ENCODE measurements around the gene LPAR3.
"Not testable (repeated sequence)": the region's sequence is repeated elsewhere in the genome, so short reads cannot be mapped to it uniquely, and the experiment has no call there.

LPAR3 gene

DNA sequence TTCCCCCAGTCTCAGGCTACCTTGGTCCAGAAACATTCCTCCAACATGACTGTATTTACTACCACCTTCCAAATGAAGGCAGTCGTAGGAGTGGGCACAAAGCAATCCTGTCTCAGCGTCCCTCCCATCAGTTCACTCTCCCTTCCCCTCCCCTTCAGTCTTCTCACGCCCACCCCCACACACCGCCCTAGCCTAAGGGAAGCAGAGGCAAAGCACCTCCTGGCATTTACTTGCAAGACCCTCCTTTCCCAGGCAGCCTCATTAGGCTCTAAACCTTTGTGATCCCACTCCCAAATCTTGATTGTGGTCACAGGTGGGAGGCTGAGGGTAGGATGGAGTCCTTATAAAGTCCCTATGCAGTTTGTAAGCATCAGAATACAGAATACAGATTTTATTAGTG is 23.9 kb upstream of the LPAR3 start:
- Histone ChIP-seq H3K9me2 (replicated peaks; ENCODE audit: insufficient read depth, low read length) (no peaks in the 10 kb centered on the region), H3K4me3 (ENCODE audit: low read length) (no peak overlapping the region), H2AFZ (ENCODE audit: low read length) (no peak overlapping the region), H3F3A (ENCODE audit: insufficient read depth, low read length) (no peaks in the 10 kb centered on the region), H3K9ac (ENCODE audit: low read length) (no peak overlapping the region), H3K4me2 (ENCODE audit: low read depth, low read length) (no peak overlapping the region), H3K79me2 (ENCODE audit: low read length) (no peaks in the 10 kb centered on the region), H3K36me3 (replicated peaks; ENCODE audit: insufficient read depth, low read length) (no peaks in the 10 kb centered on the region), H3K27ac (ENCODE audit: low read length) (no peak overlapping the region), H4K20me1 (ENCODE audit: insufficient read depth, low read length) (no peaks in the 10 kb centered on the region), H3K4me1 (ENCODE audit: low read length) (no peaks in the 10 kb centered on the region), H3K27me3 (replicated peaks; ENCODE audit: insufficient read depth, low read length) (no peaks in the 10 kb centered on the region), H3K9me3 (replicated peaks; ENCODE audit: insufficient read depth, low read length) (no peaks in the 10 kb centered on the region)
- TF ChIP-seq EZH2phosphoT487 (IDR thresholded peaks at IDR 0.05; ENCODE audit: low read length) = no peak
- TF ChIP-seq EZH2 (optimal IDR thresholded peaks at IDR 0.05; ENCODE audit: low read depth, low read length) = no peak
- TF ChIP-seq, protein P1, sequence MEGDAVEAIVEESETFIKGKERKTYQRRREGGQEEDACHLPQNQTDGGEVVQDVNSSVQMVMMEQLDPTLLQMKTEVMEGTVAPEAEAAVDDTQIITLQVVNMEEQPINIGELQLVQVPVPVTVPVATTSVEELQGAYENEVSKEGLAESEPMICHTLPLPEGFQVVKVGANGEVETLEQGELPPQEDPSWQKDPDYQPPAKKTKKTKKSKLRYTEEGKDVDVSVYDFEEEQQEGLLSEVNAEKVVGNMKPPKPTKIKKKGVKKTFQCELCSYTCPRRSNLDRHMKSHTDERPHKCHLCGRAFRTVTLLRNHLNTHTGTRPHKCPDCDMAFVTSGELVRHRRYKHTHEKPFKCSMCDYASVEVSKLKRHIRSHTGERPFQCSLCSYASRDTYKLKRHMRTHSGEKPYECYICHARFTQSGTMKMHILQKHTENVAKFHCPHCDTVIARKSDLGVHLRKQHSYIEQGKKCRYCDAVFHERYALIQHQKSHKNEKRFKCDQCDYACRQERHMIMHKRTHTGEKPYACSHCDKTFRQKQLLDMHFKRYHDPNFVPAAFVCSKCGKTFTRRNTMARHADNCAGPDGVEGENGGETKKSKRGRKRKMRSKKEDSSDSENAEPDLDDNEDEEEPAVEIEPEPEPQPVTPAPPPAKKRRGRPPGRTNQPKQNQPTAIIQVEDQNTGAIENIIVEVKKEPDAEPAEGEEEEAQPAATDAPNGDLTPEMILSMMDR (IDR thresholded peaks at IDR 0.05; ENCODE audit: low read length) = no peak
- no peak for DNase-seq

DNA sequence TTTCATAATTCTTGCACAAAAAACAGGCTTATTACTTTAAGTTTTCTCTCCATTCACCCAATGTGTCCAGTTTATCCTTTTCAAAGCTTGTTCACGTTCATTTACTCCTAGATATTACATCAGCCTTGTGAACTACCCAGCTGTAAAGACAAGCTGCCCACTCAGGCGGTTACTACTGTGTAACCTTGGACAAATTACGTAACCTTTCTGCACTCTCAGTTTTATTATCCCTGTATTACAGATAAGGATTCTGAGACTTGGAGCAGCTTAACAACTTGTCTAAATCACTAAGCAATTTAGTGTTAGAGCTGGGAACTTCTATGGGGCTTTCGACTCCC is 20.5 kb upstream of the LPAR3 start:
- H3K9me3 ChIP-seq (replicated peaks; ENCODE audit: insufficient read depth, low read length) = no peaks in the 10 kb centered on the region
- no peak overlapping the region for H3K27ac ChIP-seq (ENCODE audit: low read length)
- H3K9me2 ChIP-seq (replicated peaks; ENCODE audit: insufficient read depth, low read length) = no peaks in the 10 kb centered on the region
- no peak overlapping the region for H2AFZ ChIP-seq (ENCODE audit: low read length)
- no peaks in the 10 kb centered on the region for H3K4me1 ChIP-seq (ENCODE audit: low read length)
- no peak overlapping the region for H3K9ac ChIP-seq (ENCODE audit: low read length)
- H3K27me3 ChIP-seq (replicated peaks; ENCODE audit: insufficient read depth, low read length) = no peaks in the 10 kb centered on the region
- TF ChIP-seq, protein P1 (IDR thresholded peaks at IDR 0.05; ENCODE audit: low read length) = no peak
- no peak overlapping the region for H3K4me3 ChIP-seq (ENCODE audit: low read length)
- no peaks in the 10 kb centered on the region for H3F3A ChIP-seq (ENCODE audit: insufficient read depth, low read length)
- no peaks in the 10 kb centered on the region for H4K20me1 ChIP-seq (ENCODE audit: insufficient read depth, low read length)
- H3K79me2 ChIP-seq (ENCODE audit: low read length) = no peaks in the 10 kb centered on the region
- no peak for DNase-seq
- no peak overlapping the region for H3K4me2 ChIP-seq (ENCODE audit: low read depth, low read length)
- H3K36me3 ChIP-seq (replicated peaks; ENCODE audit: insufficient read depth, low read length) = no peaks in the 10 kb centered on the region

DNA sequence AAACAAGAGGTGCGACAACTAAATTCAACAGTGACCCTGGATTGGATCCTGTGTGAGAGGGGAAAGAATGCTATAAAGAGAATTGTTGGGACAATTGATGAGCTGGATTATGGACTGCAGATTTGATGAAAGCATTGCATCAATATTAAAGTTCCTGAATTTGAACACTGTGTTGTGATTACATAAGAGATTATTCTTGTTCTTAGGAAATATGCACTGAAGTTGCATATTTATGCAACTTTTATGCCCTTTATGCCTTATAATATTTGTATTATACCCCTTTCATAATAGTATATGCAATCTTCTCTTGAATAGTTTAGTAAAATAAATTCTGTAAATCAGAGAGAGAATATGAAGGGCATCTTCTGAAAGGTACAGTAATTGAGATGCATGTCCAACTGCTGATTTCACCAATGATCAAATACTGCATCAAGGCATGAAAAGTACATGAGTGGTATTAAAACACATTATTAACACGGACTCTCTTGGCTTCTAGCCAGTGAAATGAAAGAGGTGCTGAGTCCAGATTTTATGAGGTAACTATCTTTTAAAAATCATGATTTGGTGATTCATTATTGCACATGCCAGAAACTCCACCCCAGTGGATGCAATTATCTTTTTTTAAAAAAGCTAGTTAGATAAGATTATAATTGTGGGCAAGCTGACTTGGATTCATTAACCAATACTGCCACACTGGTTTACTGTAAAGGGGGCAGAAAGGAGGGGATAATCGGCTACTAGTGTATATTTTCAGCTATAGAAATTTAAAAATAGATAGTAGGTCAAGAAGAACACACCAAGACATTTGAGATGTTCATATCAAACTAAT is 19.9 kb upstream of the LPAR3 start:
- H3F3A ChIP-seq (ENCODE audit: insufficient read depth, low read length) = no peaks in the 10 kb centered on the region
- no peak overlapping the region for H3K27ac ChIP-seq (ENCODE audit: low read length)
- H3K27me3 ChIP-seq (replicated peaks; ENCODE audit: insufficient read depth, low read length) = no peaks in the 10 kb centered on the region
- H3K4me1 ChIP-seq (ENCODE audit: low read length) = no peaks in the 10 kb centered on the region
- no peaks in the 10 kb centered on the region for H4K20me1 ChIP-seq (ENCODE audit: insufficient read depth, low read length)
- H2AFZ ChIP-seq (ENCODE audit: low read length) = no peak overlapping the region
- H3K9ac ChIP-seq (ENCODE audit: low read length) = no peak overlapping the region
- H3K9me3 ChIP-seq (replicated peaks; ENCODE audit: insufficient read depth, low read length) = no peaks in the 10 kb centered on the region
- TF ChIP-seq EZH2phosphoT487 (IDR thresholded peaks at IDR 0.05; ENCODE audit: low read length) (no peak), EZH2 (optimal IDR thresholded peaks at IDR 0.05; ENCODE audit: low read depth, low read length) (no peak)
- TF ChIP-seq, protein P1 (IDR thresholded peaks at IDR 0.05; ENCODE audit: low read length) = no peak
- no peaks in the 10 kb centered on the region for H3K36me3 ChIP-seq (replicated peaks; ENCODE audit: insufficient read depth, low read length)
- no peaks in the 10 kb centered on the region for H3K9me2 ChIP-seq (replicated peaks; ENCODE audit: insufficient read depth, low read length)
- H3K79me2 ChIP-seq (ENCODE audit: low read length) = no peaks in the 10 kb centered on the region
- H3K4me3 ChIP-seq (ENCODE audit: low read length) = no peak overlapping the region
- H3K4me2 ChIP-seq (ENCODE audit: low read depth, low read length) = no peak overlapping the region
- DNase-seq = no peak

DNA sequence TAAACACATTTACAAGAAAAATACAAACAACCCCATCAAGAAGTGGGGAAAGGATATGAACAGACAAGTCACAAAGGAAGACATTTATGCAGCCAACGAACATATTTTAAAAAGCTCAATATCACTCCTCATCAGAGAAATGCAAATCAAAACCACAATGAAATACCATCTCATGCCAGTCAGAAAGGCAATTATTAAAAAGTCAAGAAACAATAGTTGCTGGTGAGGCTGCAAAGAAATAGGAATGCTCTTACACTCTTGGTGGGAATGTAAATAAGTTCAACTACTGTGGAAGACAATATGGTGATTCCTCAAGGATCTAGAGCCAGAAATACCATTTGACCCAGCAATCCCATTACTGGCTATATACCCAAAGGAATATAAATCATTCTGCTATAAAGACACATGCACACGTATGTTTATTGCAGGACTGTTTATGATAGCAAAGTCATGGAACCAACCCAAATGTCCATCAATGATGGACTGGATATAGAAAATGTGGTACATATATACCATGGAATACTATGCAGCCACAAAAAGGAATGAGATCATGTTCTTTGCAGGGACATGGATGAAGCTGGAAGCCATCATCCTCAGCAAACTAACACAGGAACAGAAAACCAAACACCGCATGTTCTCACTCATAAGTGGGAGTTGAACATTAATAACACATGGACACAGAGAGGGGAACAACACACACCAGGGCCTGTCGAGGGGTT is 15.9 kb upstream of the LPAR3 start:
- H3K9ac ChIP-seq (ENCODE audit: low read length); H4K20me1 ChIP-seq (ENCODE audit: insufficient read depth, low read length); H3K4me3 ChIP-seq (ENCODE audit: low read length); H3K27me3 ChIP-seq (replicated peaks; ENCODE audit: insufficient read depth, low read length); H3K9me2 ChIP-seq (replicated peaks; ENCODE audit: insufficient read depth, low read length); H3K36me3 ChIP-seq (replicated peaks; ENCODE audit: insufficient read depth, low read length); H3K4me1 ChIP-seq (ENCODE audit: low read length); H3F3A ChIP-seq (ENCODE audit: insufficient read depth, low read length); H3K79me2 ChIP-seq (ENCODE audit: low read length); H3K4me2 ChIP-seq (ENCODE audit: low read depth, low read length); H2AFZ ChIP-seq (ENCODE audit: low read length); H3K9me3 ChIP-seq (replicated peaks; ENCODE audit: insufficient read depth, low read length); DNase-seq; H3K27ac ChIP-seq (ENCODE audit: low read length): not testable (repeated sequence)

All from MM.1S (cell line).